H9 (cell line): ENCODE measurements around the gene CACNA2D3. TPM values are rescaled to one million over a fixed set of nuclear protein-coding genes. Genes with fewer than 3 reads are reported as not detected.

Experiments
- DNase-seq: peaks from one replicate; pipeline ENCODE4 v3.0.0-alpha.2; 2017
- H2AFZ ChIP-seq: one replicate; pipeline ENCODE4 v1.6.1; 2013; ENCODE audit warnings: mild to moderate bottlenecking, low read length, control low read depth, moderate library complexity
- H2AK5ac ChIP-seq: 2 replicates; pipeline ENCODE4 v1.6.1; 2013; ENCODE audit warnings: low read length, control low read depth, mixed read lengths; ENCODE audit not compliant: insufficient read length
- H2BK120ac ChIP-seq: one replicate; pipeline ENCODE4 v1.6.1; 2013; ENCODE audit warnings: low read depth, mild to moderate bottlenecking, low read length, control low read depth, inconsistent platforms; ENCODE audit not compliant: poor library complexity, severe bottlenecking
- H2BK12ac ChIP-seq: 2 replicates; pipeline ENCODE4 v1.6.1; 2013; ENCODE audit warnings: low read length, control low read depth, mixed read lengths, low read depth; ENCODE audit not compliant: insufficient read length
- H2BK15ac ChIP-seq: 2 replicates; pipeline ENCODE4 v1.6.1; 2013; ENCODE audit warnings: low read depth, low read length, control low read depth
- H2BK20ac ChIP-seq: one replicate; pipeline ENCODE4 v1.6.1; 2013; ENCODE audit warnings: low read depth, mild to moderate bottlenecking, low read length, control low read depth, inconsistent platforms; ENCODE audit not compliant: poor library complexity, severe bottlenecking
- H2BK5ac ChIP-seq: 2 replicates; pipeline ENCODE4 v1.6.1; 2013; ENCODE audit warnings: low read length, control low read depth, mixed read lengths; ENCODE audit not compliant: insufficient read length
- H3K14ac ChIP-seq: 2 replicates; pipeline ENCODE4 v1.6.1; 2013; ENCODE audit warnings: low read length, control low read depth; ENCODE audit not compliant: insufficient read depth
- H3K18ac ChIP-seq: 2 replicates; pipeline ENCODE4 v1.6.1; 2013; ENCODE audit warnings: low read depth, mild to moderate bottlenecking, mixed read lengths, low read length, control low read depth; ENCODE audit not compliant: insufficient read length
- H3K23ac ChIP-seq: 2 replicates; pipeline ENCODE4 v1.6.1; 2013; ENCODE audit warnings: low read length, control low read depth, mixed read lengths, low read depth; ENCODE audit not compliant: insufficient read length
- H3K23me2 ChIP-seq: 2 replicates; pipeline ENCODE4 v1.6.1; 2013; ENCODE audit warnings: low read depth, mild to moderate bottlenecking, mixed read lengths, low read length, control low read depth; ENCODE audit not compliant: insufficient read length, poor library complexity, severe bottlenecking
- H3K27ac ChIP-seq: 2 replicates; pipeline ENCODE4 v1.5.1; 2013; ENCODE audit warnings: low read length, control low read depth, mixed read lengths, low read depth; ENCODE audit not compliant: insufficient read length
- H3K27me3 ChIP-seq: 2 replicates; pipeline ENCODE4 v1.6.1; 2013; ENCODE audit warnings: low read length, control low read depth, inconsistent platforms; ENCODE audit not compliant: insufficient read depth
- H3K4ac ChIP-seq: 2 replicates; pipeline ENCODE4 v1.6.1; 2013; ENCODE audit warnings: low read depth, mild to moderate bottlenecking, control low read depth, inconsistent platforms, low read length, moderate library complexity
- H3K4me1 ChIP-seq: 2 replicates; pipeline ENCODE4 v1.6.1; 2013; ENCODE audit warnings: low read length, control low read depth, inconsistent platforms; ENCODE audit not compliant: insufficient read depth
- H3K4me2 ChIP-seq: 2 replicates; pipeline ENCODE4 v1.6.1; 2013; ENCODE audit warnings: low read length, control low read depth, mixed read lengths; ENCODE audit not compliant: insufficient read length, insufficient read depth
- H3K56ac ChIP-seq: 2 replicates; pipeline ENCODE4 v1.6.1; 2013; ENCODE audit warnings: low read depth, mild to moderate bottlenecking, mixed read lengths, low read length, control low read depth; ENCODE audit not compliant: insufficient read length
- H3K79me1 ChIP-seq: 2 replicates; pipeline ENCODE4 v1.6.1; 2013; ENCODE audit warnings: low read depth, mild to moderate bottlenecking, moderate library complexity, low read length, control low read depth, inconsistent platforms; ENCODE audit not compliant: insufficient read depth, poor library complexity, severe bottlenecking
- H3K79me2 ChIP-seq: 2 replicates; pipeline ENCODE4 v1.6.1; 2013; ENCODE audit warnings: low read length, control low read depth, inconsistent platforms; ENCODE audit not compliant: insufficient read depth
- H3K9ac ChIP-seq: 2 replicates; pipeline ENCODE4 v1.6.1; 2013; ENCODE audit warnings: low read length, control low read depth, mixed read lengths; ENCODE audit not compliant: insufficient read length; ENCODE audit errors: extremely low read depth
- H3K9me3 ChIP-seq: one replicate; pipeline ENCODE4 v1.6.1; 2013; ENCODE audit warnings: low read depth, low read length, inconsistent platforms; ENCODE audit not compliant: control insufficient read depth
- H3T11ph ChIP-seq: one replicate; pipeline ENCODE4 v1.6.1; 2013; ENCODE audit warnings: mild to moderate bottlenecking, low read length, control low read depth, inconsistent platforms
- H4K20me1 ChIP-seq: one replicate; pipeline ENCODE4 v1.6.1; 2013; ENCODE audit not compliant: control insufficient read depth, insufficient read length, insufficient read depth
- H4K5ac ChIP-seq: 2 replicates; pipeline ENCODE4 v1.6.1; 2013; ENCODE audit warnings: low read depth, mild to moderate bottlenecking, mixed read lengths, low read length, control low read depth; ENCODE audit not compliant: insufficient read length
- H4K8ac ChIP-seq: replicated peaks from 2 replicates; pipeline ENCODE4 v1.6.1; 2013; ENCODE audit warnings: low read length, control low read depth, mixed read lengths, low read depth; ENCODE audit not compliant: insufficient read length
- H4K91ac ChIP-seq: 2 replicates; pipeline ENCODE4 v1.6.1; 2013; ENCODE audit warnings: low read depth, mild to moderate bottlenecking, moderate library complexity, mixed read lengths, low read length, control low read depth; ENCODE audit not compliant: insufficient read length
- H3K27ac Mint-ChIP-seq, 3 experiments: 2 replicates in 2 of 3; 3 replicates in 1 of 3; pipeline ENCODE4 v1.8.0; 2020 to 2021; ENCODE audit warnings: mixed read lengths in 3 of 3, mild to moderate bottlenecking in 1 of 3, moderate library complexity in 1 of 3
- H3K27me3 Mint-ChIP-seq: 2 replicates; pipeline ENCODE4 v1.8.0; 2021; ENCODE audit warnings: low read depth, mild to moderate bottlenecking, moderate library complexity, mixed read lengths
- H3K36me3 Mint-ChIP-seq, 3 experiments: 2 replicates in 2 of 3; 3 replicates in 1 of 3; pipeline ENCODE4 v1.8.0; 2020 to 2021; ENCODE audit warnings: low read depth in 3 of 3, mixed read lengths in 3 of 3; ENCODE audit not compliant: insufficient read depth in 1 of 3
- H3K4me1 Mint-ChIP-seq, 2 experiments: 2 replicates each; pipeline ENCODE4 v1.8.0; 2020; ENCODE audit warnings: mixed read lengths in 2 of 2
- H3K4me3 Mint-ChIP-seq, 2 experiments: 2 replicates in 1 of 2; 3 replicates in 1 of 2; pipeline ENCODE4 v1.8.0; 2020 to 2021; ENCODE audit warnings: mild to moderate bottlenecking in 2 of 2, mixed read lengths in 2 of 2, moderate library complexity in 1 of 2
- H3K9me3 Mint-ChIP-seq, 2 experiments: 2 replicates in 1 of 2; 3 replicates in 1 of 2; pipeline ENCODE4 v1.8.0; 2020; ENCODE audit warnings: mild to moderate bottlenecking in 2 of 2, mixed read lengths in 2 of 2, moderate library complexity in 1 of 2
- CTCF ChIP-seq: fragments of 200-600 bp; sonication (generic); conservative IDR thresholded peaks from 3 replicates; pipeline ENCODE4 v1.8.0; 2021; ENCODE audit warnings: antibody characterized with exemption, mild to moderate bottlenecking
- WGBS: extraction: QIAGEN DNeasy Blood & Tissue Kit; methylation state at CpG from one replicate; pipeline ENCODE4 v1.1.7; 2013; ENCODE audit warnings: missing lambda C conversion rate, low lambda C conversion rate, mixed read lengths; ENCODE audit not compliant: insufficient read length; ENCODE audit errors: extremely low coverage; 5-methylcytosine and 5-hydroxymethylcytosine counted together
- total RNA-seq: library from RNA; stranded (reverse); gene quantifications from 2 replicates; pipeline ENCODE4 v1.2.1, GENCODE V29; 2021

Gene CACNA2D3
- total RNA-seq, 1 experiment from 2014 or later = 3.2 TPM

- Histone ChIP-seq H2AFZ (no peak overlapping the region), H3K27me3 (no peaks in the 10 kb centered on the region), H3K27ac (no peak overlapping the region), H3K9ac (no peak overlapping the region), H3K9me3 (no peaks in the 10 kb centered on the region), H4K91ac (no peak overlapping the region), H3K14ac (no peak overlapping the region), H3K18ac (no peak overlapping the region), H2AK5ac (no peak overlapping the region), H3K79me1 (no peaks in the 10 kb centered on the region), H3K23me2 (no peaks in the 10 kb centered on the region), H3K4me2 (no peak overlapping the region), H3K23ac (no peak overlapping the region), H2BK12ac (no peak overlapping the region), H2BK5ac (no peak overlapping the region), H3K4ac (no peak overlapping the region), H2BK20ac (no peak overlapping the region), H2BK15ac (no peak overlapping the region), H2BK120ac (no peak overlapping the region), H4K8ac (no peak overlapping the region), H3K56ac (no peak overlapping the region), H3K4me1 (no peaks in the 10 kb centered on the region), H3K79me2 (no peaks in the 10 kb centered on the region), H3T11ph (no peak overlapping the region), H4K5ac (no peak overlapping the region), H4K20me1 (no peaks in the 10 kb centered on the region)
- H3K4me3 Mint-ChIP-seq = no peak overlapping the region
- H3K9me3 Mint-ChIP-seq = 0 out of 5 replicates have a peak, but pooled peaks cover 0 to 2% of the 10 kb centered on the region in 2 experiments
- H3K36me3 Mint-ChIP-seq = no peaks in the 10 kb centered on the region
- H3K4me1 Mint-ChIP-seq = no peaks in the 10 kb centered on the region
- H3K27ac Mint-ChIP-seq = no peak overlapping the region
- DNase-seq = no peak
- peaks cover 39% of the 10 kb centered on the region for H3K27me3 Mint-ChIP-seq
- no CpG with 5 or more reads among the region's 4 CpGs for WGBS
- no peak for TF ChIP-seq CTCF
These were observed 496.7 kb downstream of the CACNA2D3 start for GRCh38 chr3:54619053-54619452.
